ENCODE data around the gene ZGLP1.

The ZGLP1 gene

GRCh38 chr19:10328558-10329429, 19.2 kb upstream of the ZGLP1 start:
- FAIRE-seq: no peak
- DNase-seq (ENCODE audit: low spot score): no peak

- no peak for FAIRE-seq
- no peak for DNase-seq (ENCODE audit: low spot score)
These were observed 18.2 kb upstream of the ZGLP1 start for GRCh38 chr19:10327793-10328192.

GRCh38 chr19:10325732-10326131, 16.1 kb upstream of the ZGLP1 start:
- FAIRE-seq: no peak
- DNase-seq (ENCODE audit: low spot score): no peak

GRCh38 chr19:10321874-10322835, 12.5 kb upstream of the ZGLP1 start:
- DNase-seq (ENCODE audit: low spot score): no peak
- no peak for FAIRE-seq

- FAIRE-seq: no peak
- DNase-seq (ENCODE audit: low spot score): no peak
These were observed 11.8 kb upstream of the ZGLP1 start for GRCh38 chr19:10321417-10321797.

GRCh38 chr19:10320602-10321416, 11.2 kb upstream of the ZGLP1 start:
- FAIRE-seq (no peak), DNase-seq (ENCODE audit: low spot score) (no peak)

GRCh38 chr19:10318807-10319682, 9.4 kb upstream of the ZGLP1 start:
- DNase-seq (ENCODE audit: low spot score): no peak
- no peak for FAIRE-seq

- FAIRE-seq (no peak), DNase-seq (ENCODE audit: low spot score) (no peak)
These were observed 8.3 kb upstream of the ZGLP1 start for GRCh38 chr19:10317857-10318462.

GRCh38 chr19:10317045-10317856, 7.6 kb upstream of the ZGLP1 start:
- FAIRE-seq: no peak
- no peak for DNase-seq (ENCODE audit: low spot score)

GRCh38 chr19:10316229-10317044, 6.8 kb upstream of the ZGLP1 start:
- FAIRE-seq (no peak), DNase-seq (ENCODE audit: low spot score) (no peak)

GRCh38 chr19:10315335-10316214, 6.0 kb upstream of the ZGLP1 start, which contains the start of gene FDX2:
FDX2 (minus strand) TSS chr19:10316015; CDS start chr19:10315996, 19 bp downstream.
- DNase-seq (ENCODE audit: low spot score): peak; percentile 66
- no peak for FAIRE-seq

- FAIRE-seq (no peak), DNase-seq (ENCODE audit: low spot score) (no peak)
These were observed 3.3 kb downstream of the ZGLP1 start for GRCh38 chr19:10306327-10306726.

- FAIRE-seq: no peak
- no peak for DNase-seq (ENCODE audit: low spot score)
These were observed 4.3 kb downstream of the ZGLP1 start for GRCh38 chr19:10305139-10305806.

- DNase-seq (ENCODE audit: low spot score) (no peak), FAIRE-seq (no peak)
These were observed 9.8 kb downstream of the ZGLP1 start for GRCh38 chr19:10299545-10300458.

GRCh38 chr19:10295847-10296591, 13.6 kb downstream of the ZGLP1 start:
- FAIRE-seq: no peak
- no peak for DNase-seq (ENCODE audit: low spot score)

All from RCC 7860 (cell line).